OCI-M2 (cell line): Measurements from ENCODE around the gene FBN3.
"Not testable (repeated sequence)": the region's sequence is repeated elsewhere in the genome, so short reads cannot be mapped to it uniquely, and the experiment has no call there.

Experiments used
- DNase-seq: peaks from one replicate; lab custom pipeline; 2025; ENCODE audit not compliant: unreplicated experiment; lab: John Stamatoyannopoulos, UW

FBN3 gene

GRCh38 chr19:8149261-8150094 lies at the start of gene FBN3:
Gene FBN3 (minus strand): TSS chr19:8149592. CDS start chr19:8147480, 2,112 bp downstream.
- DNase-seq = no peak

DNA sequence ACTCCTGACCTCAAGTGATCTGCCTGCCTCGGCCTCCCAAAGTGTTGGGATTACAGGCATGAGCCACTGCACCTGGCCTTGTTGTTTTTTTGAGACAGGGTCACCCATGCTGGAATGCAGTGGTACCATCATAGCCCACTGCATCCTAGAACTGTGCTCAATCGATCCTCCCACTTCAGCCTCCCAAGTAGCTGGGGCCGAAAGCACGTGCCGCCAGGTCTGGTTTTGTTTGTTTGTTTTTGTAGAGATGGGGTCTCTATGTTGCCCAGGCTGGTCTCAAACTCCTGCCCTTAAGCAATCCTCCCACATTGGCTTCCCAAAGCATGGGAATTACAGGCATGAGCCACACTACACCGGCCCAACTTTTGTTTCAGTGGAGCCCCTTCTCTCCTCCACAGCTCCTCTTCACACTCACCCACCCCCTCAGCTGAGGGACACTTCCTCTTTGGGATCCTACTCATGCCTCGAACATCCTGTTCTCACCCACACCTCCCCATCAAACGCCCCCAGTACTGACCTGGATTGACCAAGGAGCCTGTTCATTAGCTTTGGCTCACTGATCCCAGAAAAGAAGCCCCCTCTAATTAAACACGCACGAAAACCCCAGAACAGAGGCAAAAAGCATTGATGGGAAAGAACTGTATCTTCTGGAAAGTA lies 47.0 kb upstream of the FBN3 start:
- DNase-seq = no peak

DNA sequence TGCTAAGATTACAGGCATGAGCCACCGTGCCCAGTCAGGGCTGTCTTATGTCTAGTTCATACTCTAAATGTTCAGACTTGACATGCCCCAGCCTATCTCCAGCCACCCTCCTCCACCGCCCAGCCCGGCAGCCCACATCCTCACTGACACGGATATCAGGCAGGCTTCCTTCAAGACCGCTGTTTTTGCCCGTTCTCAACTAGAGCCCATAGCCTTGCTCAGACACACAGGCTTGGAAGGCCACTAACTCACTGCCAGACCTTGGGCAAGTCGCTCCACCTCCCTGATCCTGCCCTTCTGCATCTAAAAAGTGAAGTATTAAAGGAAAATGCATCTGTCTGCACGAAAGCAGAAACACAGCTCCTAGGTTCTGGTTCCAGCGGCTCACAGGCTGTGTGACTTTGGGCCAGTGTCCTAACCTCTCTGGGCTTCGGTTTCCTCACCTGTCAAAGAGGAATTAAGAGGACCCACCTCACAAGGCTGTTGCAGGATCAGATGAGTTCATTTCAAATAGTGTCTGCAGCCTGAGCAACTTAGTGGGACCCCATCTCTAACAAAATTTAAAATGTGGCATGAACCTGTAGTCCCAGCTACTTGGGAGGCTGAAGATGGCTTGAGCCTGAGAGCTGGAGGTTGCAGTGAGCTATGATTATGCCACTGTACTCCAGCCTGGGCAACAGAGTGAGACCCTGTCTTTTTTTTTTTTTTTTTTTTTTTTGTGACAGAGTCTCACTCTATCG lies 45.3 kb upstream of the FBN3 start:
- DNase-seq = no peak

DNA sequence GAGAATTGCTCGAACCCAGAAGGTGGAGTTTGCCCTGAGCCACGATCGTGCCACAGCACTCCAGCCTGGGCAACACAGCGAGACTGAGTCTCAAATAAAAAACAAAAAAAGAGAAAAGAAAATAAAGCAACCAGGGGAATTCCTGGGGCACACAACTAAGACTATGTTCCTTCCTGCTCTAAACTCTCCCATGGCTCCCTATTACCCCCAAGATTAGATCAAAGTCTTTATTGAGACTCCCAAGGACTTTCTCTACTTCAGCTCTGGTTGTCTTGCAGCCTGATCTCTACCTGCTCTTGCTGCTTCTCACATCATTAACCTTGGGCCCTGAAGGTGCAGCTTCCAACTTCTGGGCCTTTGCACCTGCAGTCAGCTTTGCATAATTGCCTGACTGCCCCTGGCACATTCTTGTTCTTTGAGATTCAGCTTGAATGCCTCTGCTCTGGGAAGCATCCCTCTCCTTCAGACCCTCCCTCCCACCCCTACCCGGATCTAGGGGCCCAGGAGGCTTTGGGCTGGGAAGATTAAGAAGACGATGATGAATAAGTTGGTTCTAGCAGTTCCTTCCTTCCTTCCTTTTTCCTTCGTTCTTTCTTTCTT lies 42.9 kb upstream of the FBN3 start:
- no peak for DNase-seq

- DNase-seq = no peak
These were observed 36.1 kb upstream of the FBN3 start for GRCh38 chr19:8185343-8186068.

DNA sequence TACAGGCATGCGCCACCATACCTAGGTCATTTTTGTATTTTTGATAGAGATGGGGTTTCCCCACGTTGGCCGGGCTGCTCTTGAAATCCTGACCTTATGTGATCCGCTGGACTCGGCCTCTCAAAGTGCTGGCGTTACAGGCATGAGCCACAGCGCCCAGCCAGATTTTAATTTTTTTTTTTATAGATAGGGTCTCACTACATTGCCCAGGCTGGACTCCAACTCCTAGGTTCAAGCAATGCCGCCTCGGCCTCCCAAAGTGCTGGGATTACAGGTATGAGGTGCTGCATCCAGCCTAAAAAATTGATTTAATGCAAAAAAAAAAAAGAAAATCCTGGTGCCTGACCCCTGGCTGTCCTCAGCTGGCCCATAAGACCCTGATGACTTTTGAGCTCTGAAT lies 34.9 kb upstream of the FBN3 start:
- DNase-seq = no peak

GRCh38 chr19:8180018-8180417 lies 30.6 kb upstream of the FBN3 start:
- DNase-seq = no peak

- no peak for DNase-seq
These were observed 25.3 kb upstream of the FBN3 start for GRCh38 chr19:8174706-8175105.

DNA sequence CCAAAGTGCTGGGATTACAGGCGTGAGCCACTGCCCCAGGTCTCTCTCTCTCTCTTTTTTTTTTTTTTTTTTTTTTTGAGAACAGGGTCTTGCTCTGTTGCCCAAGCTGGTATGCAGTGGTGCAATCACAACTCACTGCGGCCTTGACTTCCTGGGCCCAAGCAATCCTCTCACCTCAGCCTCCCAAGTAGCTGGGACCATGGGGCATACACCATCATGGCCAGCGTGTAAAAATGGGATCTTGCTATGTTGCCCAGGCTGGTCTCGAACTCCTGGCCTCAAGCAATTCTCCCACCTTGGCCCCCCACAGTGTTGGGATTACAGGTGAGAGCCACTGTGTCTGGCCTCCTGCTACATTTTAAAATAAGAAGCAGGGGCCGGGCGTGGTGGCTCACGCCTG lies 19.1 kb upstream of the FBN3 start:
- DNase-seq = no peak

- DNase-seq = no peak
These were observed 18.6 kb upstream of the FBN3 start for GRCh38 chr19:8167985-8168384.

- no peak for DNase-seq
These were observed 14.4 kb upstream of the FBN3 start for GRCh38 chr19:8163759-8164158.

DNA sequence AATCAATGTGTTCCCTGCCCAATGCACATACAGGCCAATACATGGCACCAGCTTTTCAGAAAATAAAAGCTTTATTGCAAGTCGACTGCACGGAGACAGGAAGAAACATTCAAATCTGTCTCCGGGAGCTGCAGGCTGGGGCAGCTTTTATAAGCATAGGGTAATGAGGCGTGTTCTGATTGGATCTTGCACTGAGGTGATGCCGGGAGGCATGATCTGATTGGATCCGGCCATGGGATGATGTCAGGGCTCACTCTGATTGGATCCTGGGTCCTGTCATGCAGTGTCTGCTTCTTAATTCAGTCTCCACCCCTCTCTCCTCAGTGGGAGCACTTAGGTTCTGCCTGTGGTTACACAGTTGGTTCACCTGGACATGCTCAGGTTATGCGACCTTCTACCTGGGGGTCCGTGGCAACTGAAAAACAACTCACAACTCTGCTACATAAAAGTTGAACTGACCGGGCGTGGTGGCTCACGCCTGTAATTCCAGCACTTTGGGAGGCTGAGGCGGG lies 11.8 kb upstream of the FBN3 start:
- no peak for DNase-seq

DNA sequence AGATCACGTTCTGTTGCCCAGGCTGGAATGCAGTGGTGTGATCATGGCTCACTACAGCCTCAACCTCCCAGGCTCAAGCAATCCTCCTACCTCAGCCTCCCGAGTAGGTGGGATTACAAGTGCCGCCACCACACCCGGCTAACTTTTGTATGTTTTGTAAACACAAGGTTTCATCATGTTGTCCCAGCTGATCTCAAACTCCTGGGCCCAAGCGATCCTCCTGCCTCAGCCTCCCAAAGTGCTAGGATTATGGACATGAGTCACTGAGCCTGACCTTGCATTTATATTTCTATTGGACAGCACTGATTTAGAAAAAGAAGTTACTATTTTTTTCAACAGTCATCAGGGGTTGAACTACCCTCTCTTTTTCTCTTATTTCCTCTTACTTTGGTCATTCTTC lies 9.9 kb upstream of the FBN3 start:
- not testable (repeated sequence) for DNase-seq

DNA sequence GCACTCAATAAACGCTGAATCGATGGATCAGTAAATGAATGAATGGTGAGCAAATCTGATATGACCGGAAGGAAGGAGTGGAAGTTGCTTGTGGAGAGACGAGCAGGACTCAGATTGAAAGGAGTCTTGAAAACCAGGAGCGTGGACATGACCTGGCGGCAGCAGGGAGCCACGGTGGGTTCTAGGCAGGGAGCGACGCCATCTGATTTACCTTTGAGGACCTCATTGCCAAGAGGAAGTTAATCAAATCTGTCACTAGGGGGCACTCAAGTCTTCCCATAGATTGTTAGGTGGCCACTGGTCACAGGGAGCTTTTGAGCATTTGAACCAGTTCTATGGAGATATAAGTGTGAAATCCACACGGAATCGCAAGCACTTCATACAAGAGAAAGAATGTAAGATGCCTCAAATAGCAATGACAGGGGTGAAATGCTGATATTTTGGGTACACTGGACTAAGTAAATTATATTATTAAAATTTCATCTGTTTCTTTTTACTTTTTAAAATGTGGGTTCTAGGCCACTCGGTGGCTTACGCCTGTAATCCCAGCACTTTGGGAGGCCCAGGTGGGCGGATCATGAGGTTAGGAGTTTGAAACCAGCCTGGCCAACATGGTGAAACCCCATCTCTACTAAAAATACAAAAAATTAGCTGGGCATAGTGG lies 9.2 kb upstream of the FBN3 start:
- no peak for DNase-seq

DNA sequence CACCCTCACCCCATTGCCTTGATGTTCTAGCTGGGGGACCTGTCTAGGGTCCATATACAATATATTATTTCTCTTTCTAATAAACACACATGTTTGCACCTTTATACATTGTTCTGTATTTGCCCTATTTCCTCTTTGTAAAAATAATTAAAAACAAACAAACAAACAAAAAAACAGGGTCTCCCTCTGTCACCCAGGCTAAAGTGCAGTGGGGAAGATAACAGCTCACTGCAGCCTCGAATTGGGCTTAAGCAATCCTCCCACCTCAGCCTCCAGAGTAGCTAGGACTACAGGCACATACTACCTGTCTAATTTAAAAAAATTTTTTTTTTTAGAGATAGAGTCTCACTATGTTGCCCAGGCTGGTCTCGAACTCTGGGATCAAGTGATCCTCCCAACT lies 5.9 kb upstream of the FBN3 start:
- no peak for DNase-seq

DNA sequence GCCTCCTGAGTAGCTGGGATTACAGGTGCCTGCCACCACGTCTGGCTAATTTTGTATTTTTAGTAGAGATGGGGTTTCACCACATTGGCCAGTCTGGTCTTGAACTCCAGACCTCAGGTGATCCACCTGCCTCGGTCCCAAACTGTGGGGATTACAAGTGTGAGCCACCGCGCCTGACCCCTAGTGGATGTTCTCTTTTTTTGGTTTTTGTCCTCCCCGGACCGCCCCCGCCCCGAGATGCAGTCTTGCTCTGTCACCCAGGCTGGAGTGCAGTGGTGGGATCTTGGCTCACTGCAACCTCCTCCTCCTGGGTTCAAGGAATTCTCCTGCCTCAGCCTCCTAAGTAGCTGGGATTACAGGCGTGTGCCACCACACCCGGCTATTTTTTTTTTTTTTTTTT lies 4.6 kb upstream of the FBN3 start:
- DNase-seq = not testable (repeated sequence)

DNA sequence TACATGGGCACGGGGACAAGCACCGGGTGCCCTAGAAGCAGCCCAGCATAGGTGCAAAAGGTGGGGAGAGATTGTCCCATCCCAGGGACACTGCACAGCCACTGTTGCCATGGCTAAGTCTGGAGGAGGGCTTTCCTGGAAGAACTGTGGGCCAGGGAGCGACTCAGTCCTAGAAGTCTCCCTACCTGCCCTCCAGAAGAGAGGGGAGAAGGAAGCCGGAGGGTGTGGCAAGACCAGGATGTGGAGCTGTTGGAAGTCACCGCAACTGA lies 2.3 kb upstream of the FBN3 start:
- DNase-seq = no peak

DNA sequence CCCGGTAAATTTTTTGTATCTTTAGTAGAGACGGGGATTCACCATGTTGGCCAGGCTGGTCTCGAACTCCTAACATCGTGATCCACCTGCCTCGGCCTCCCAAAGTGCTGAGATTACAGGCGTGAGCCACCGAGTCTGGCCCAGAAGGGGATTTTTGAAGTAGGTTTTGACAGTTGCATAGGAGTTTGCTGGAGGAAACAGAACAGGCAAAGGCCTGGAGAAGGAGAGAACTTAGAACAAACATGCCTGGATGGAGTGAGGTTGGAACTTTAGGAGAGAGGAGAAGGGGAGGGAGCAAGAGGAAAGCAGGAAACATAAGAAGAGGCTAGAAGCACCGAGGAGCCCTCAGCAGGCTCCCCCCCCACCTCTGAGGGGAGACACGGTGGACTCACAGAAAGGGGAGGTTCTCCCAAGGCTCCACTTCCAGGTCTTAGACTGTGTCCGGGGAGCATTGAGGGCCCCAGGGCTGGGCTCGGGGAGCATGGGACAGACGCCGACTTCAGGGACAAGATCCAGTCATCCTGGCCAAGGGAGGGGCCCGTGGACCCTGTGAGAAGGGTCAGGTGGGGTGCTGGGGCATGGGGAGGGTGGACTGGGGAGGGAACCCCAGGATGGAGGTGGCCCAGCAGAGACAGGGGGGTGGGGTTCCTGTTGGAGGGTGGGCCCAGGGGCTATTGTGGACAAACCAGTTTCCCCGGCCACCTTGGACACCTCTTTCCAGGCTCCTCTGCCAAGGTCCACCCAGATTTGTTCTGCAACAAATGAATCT lies 1.8 kb upstream of the FBN3 start:
- DNase-seq = no peak

DNA sequence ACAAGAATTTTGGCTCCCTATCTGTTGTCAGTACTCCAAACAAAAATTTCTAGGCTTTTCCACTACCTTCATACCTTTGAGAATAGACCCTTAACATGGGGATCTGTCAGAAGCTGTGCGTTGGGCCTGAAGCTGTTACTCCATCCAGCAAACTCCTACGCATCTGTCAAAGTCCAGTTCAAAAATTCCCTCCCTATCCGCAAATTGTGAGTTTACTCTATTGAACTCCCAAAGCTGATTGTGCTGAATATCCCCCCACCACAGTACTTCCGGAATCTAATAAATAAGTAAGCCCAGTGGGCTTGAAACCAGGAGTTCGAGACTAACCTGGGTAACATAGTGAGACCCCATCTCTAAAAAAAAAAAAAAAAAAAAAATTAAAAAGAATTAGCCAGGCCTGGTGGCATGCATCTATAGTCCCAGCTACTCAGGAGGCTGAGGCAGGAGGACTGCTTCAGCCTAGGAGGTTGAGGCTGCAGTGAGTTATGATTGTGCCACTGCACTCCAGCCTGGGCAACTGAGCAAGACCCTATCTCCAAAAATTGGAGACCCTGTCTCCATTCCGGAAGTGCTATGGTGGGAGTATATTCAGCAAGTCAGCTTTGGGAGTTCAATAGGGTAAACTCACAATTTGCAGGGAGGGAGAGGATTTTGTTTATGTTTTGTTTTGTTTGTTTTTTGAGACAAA lies 930 bp upstream of the FBN3 start:
- no peak for DNase-seq
